Measurements from ENCODE around the gene SLFNL1.

The SLFNL1 gene

GRCh38 chr1:41028034-41028642, 6.6 kb upstream of the SLFNL1 start:
- Mint-ChIP-seq H3K9me3 (peaks cover 3% of the 10 kb centered on the region), H3K4me3 (no peak overlapping the region), H3K27me3 (no peaks in the 10 kb centered on the region), H3K27ac (no peak overlapping the region), H3K4me1 (peaks cover 21% of the 10 kb centered on the region), H3K36me3 (peaks cover 64% of the 10 kb centered on the region)
- ATAC-seq, result no peak

GRCh38 chr1:41025979-41026819, 4.7 kb upstream of the SLFNL1 start:
- Mint-ChIP-seq H3K9me3 (no peaks in the 10 kb centered on the region), H3K36me3 (peaks cover 52% of the 10 kb centered on the region), H3K27ac (peak overlapping the region; percentile 28), H3K27me3 (no peaks in the 10 kb centered on the region), H3K4me1 (peaks cover 32% of the 10 kb centered on the region), H3K4me3 (no peak overlapping the region)
- ATAC-seq, result no peak

- Mint-ChIP-seq H3K36me3 (peaks cover 43% of the 10 kb centered on the region), H3K9me3 (no peaks in the 10 kb centered on the region), H3K27me3 (no peaks in the 10 kb centered on the region), H3K4me3 (no peak overlapping the region), H3K4me1 (peaks cover 32% of the 10 kb centered on the region), H3K27ac (peak overlapping the region; percentile 70)
- no peak for ATAC-seq
These were observed 3.4 kb upstream of the SLFNL1 start for GRCh38 chr1:41024953-41025352.

DNA sequence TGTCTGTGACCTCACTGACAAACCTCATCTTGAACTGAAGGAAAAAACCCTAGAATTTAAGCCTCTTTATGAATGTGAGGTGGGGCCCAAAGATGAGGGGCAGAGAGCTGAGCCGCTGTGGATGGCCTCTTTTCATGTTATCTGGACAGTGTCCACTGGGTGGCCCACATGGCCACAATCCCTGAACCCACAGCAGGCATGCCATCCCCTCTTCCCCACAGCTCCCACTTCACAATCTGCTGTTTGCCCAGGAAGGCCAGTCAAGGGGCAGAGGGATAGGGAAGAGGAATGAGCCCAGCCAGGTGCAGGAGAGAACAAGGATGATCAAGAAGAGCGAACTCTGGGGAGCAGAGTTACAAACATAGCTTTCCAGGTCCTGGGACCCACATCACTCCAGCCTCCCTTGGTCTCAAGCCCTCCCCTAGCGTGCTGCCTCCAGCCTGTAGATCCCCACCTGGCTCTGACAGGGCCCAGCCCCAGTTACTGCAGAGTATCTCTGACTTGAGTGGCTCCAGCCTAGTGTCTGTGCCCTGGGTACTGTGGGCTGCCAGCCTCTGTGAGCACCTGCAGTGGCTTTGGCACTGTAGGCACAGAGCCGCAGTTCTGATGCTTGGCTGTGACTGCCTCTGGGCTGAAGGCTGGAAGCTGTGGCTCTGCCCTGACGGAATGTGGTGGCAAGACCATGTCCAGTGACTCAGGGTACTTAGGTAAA, 1.9 kb upstream of the SLFNL1 start:
- Mint-ChIP-seq H3K36me3 (peaks cover 48% of the 10 kb centered on the region), H3K4me1 (peaks cover 46% of the 10 kb centered on the region), H3K27me3 (no peaks in the 10 kb centered on the region), H3K27ac (no peak overlapping the region), H3K4me3 (no peak overlapping the region), H3K9me3 (no peaks in the 10 kb centered on the region)
- ATAC-seq, result no peak

- Mint-ChIP-seq H3K27me3 (no peaks in the 10 kb centered on the region), H3K36me3 (peaks cover 45% of the 10 kb centered on the region), H3K9me3 (no peaks in the 10 kb centered on the region), H3K4me3 (no peak overlapping the region), H3K27ac (peak overlapping the region; percentile 6), H3K4me1 (peaks cover 46% of the 10 kb centered on the region)
- ATAC-seq, result no peak
These were observed 899 bp upstream of the SLFNL1 start for GRCh38 chr1:41022424-41022823.

GRCh38 chr1:41020654-41021053, 871 bp downstream of the SLFNL1 start:
- Mint-ChIP-seq H3K27ac (no peak overlapping the region), H3K4me3 (no peak overlapping the region), H3K9me3 (no peaks in the 10 kb centered on the region), H3K4me1 (peaks cover 35% of the 10 kb centered on the region), H3K36me3 (peaks cover 46% of the 10 kb centered on the region), H3K27me3 (no peaks in the 10 kb centered on the region)
- no peak for ATAC-seq

- Mint-ChIP-seq H3K27ac (no peak overlapping the region), H3K4me1 (peaks cover 32% of the 10 kb centered on the region), H3K36me3 (peaks cover 45% of the 10 kb centered on the region), H3K9me3 (no peaks in the 10 kb centered on the region), H3K27me3 (no peaks in the 10 kb centered on the region), H3K4me3 (no peak overlapping the region)
- no peak for ATAC-seq
These were observed 1.4 kb downstream of the SLFNL1 start for GRCh38 chr1:41020109-41020576.

DNA sequence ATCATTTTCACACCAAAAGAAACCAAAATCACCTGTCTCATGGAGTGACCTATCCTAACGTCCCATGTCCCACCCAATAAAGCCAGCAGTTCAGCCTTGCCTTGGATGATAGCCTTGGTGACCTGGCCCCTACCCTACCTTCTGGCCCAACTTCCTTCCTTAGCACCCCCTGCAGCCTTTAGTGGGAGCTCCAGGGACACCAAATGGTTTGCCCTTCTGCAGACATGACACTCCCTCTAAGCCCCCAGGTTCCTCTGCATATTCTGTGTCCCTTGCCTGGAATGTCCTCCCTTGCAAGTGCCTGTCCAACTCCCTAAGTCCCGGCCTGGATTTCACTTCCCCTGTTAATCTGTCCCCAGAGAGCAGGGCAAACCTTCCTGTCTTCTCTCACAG, 2.2 kb downstream of the SLFNL1 start:
- ATAC-seq, result no peak
- Mint-ChIP-seq H3K27me3 (no peaks in the 10 kb centered on the region), H3K27ac (peak overlapping the region; percentile 10), H3K4me1 (peaks cover 35% of the 10 kb centered on the region), H3K9me3 (no peaks in the 10 kb centered on the region), H3K4me3 (no peak overlapping the region), H3K36me3 (peaks cover 48% of the 10 kb centered on the region)

DNA sequence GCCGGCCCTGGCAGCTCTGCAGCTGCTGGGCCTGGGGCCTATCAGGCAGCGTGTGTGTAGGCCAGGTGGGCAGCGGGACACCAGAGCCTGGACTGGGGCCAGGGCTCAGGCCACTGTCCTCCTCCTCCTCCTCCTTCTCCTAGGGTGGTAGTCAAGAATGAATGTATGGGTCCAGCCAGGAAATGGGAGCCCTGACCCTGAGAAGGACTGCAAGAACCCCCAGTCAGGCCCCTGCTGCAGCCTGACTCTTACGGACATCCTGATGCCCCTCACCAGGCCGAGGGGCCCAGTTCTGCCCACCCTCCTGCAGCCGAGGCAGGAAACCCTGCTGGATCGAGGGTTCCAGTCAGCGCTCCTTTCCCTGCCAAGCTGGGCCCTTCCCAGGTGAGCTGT, 3.5 kb downstream of the SLFNL1 start:
- Mint-ChIP-seq H3K27me3 (no peaks in the 10 kb centered on the region), H3K36me3 (peaks cover 45% of the 10 kb centered on the region), H3K4me1 (peaks cover 39% of the 10 kb centered on the region), H3K9me3 (no peaks in the 10 kb centered on the region), H3K4me3 (no peak overlapping the region), H3K27ac (no peak overlapping the region)
- ATAC-seq, result no peak

GRCh38 chr1:41017141-41018017, 4.1 kb downstream of the SLFNL1 start:
- no peak overlapping the region for H3K4me3 Mint-ChIP-seq
- peaks cover 39% of the 10 kb centered on the region for H3K4me1 Mint-ChIP-seq
- peak; percentile 7 for ATAC-seq
- no peaks in the 10 kb centered on the region for H3K27me3 Mint-ChIP-seq
- H3K27ac Mint-ChIP-seq, result no peak overlapping the region
- H3K36me3 Mint-ChIP-seq, result peaks cover 47% of the 10 kb centered on the region
- H3K9me3 Mint-ChIP-seq, result no peaks in the 10 kb centered on the region

GRCh38 chr1:41015897-41016470, 5.5 kb downstream of the SLFNL1 start:
- H3K27me3 Mint-ChIP-seq, result no peaks in the 10 kb centered on the region
- ATAC-seq, result no peak
- H3K4me3 Mint-ChIP-seq, result no peak overlapping the region
- peaks cover 28% of the 10 kb centered on the region for H3K4me1 Mint-ChIP-seq
- peaks cover 61% of the 10 kb centered on the region for H3K36me3 Mint-ChIP-seq
- H3K27ac Mint-ChIP-seq, result no peak overlapping the region
- H3K9me3 Mint-ChIP-seq, result no peaks in the 10 kb centered on the region

GRCh38 chr1:41015281-41015896, 6.1 kb downstream of the SLFNL1 start:
- Mint-ChIP-seq H3K4me1 (peaks cover 28% of the 10 kb centered on the region), H3K9me3 (no peaks in the 10 kb centered on the region), H3K36me3 (peaks cover 67% of the 10 kb centered on the region), H3K27me3 (no peaks in the 10 kb centered on the region), H3K4me3 (no peak overlapping the region), H3K27ac (peak overlapping the region; percentile 2)
- ATAC-seq, result no peak

DNA sequence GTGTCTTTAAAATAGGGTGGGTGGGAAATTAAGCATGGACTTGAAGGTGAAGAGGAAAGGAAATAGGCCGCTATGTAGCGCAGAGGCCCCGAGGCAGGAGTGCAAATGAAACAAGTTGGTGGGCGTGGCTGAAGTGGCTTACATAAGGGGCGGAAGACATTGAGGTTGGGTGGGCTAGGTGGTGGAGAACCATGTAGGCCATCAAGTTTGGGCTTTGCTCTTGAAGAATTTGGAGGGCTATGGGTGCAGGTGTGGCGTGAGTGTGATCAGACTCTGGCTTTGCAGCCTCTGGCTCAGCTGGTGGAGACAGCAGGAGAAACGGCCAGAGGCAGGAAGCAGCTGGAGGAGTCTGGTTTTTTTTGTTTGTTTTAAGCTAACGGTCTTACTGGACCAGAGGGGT, 6.7 kb downstream of the SLFNL1 start:
- Mint-ChIP-seq H3K4me1 (peaks cover 28% of the 10 kb centered on the region), H3K9me3 (no peaks in the 10 kb centered on the region), H3K27me3 (no peaks in the 10 kb centered on the region), H3K27ac (peak overlapping the region; percentile 2), H3K4me3 (no peak overlapping the region), H3K36me3 (peaks cover 72% of the 10 kb centered on the region)
- no peak for ATAC-seq

GRCh38 chr1:41013796-41014195, 7.7 kb downstream of the SLFNL1 start:
- peaks cover 17% of the 10 kb centered on the region for H3K4me1 Mint-ChIP-seq

More at GRCh38 chr1:41013796-41014195, 7.7 kb downstream of the SLFNL1 start:
- Mint-ChIP-seq H3K36me3 (peaks cover 77% of the 10 kb centered on the region), H3K27ac (no peak overlapping the region), H3K9me3 (no peaks in the 10 kb centered on the region), H3K4me3 (no peak overlapping the region), H3K27me3 (no peaks in the 10 kb centered on the region)
- ATAC-seq, result no peak

Data from stimulated activated memory B cell treated with anti-CD40 and anti-IgM and Interleukin-4, amounts not matched to agents 10 μg/mL and 1 μg/mL and 100 μg/mL, for 72 hours (primary cell).